Spleen (tissue), 11 donors: ENCODE results near the gene CEBPB. TPM values are rescaled to one million over a fixed set of nuclear protein-coding genes. Genes with fewer than 3 reads are reported as not detected.

ENCODE experiments used
- DNase-seq: peaks from one replicate; pipeline ENCODE4 v3.0.0-alpha.2; 2020
- H3K27ac ChIP-seq, 8 donors: fragments of 200-600 bp; sonication (generic) in 7 of 8; 1 replicate in 4 of 8; 2 replicates in 4 of 8; pipeline versions ENCODE4 v1.5.0 to v1.8.0; 2016 to 2021; ENCODE audit warnings: inconsistent platforms in 4 of 8, mild to moderate bottlenecking in 4 of 8, moderate library complexity in 1 of 8
- H3K27me3 ChIP-seq, 7 donors: fragments of 200-600 bp; sonication (generic) in 6 of 7; replicated peaks in 1 of 7; 1 replicate in 4 of 7; 2 replicates in 3 of 7; pipeline versions ENCODE4 v1.5.0 to v1.8.0; 2016 to 2021; ENCODE audit warnings: inconsistent platforms in 3 of 7, mild to moderate bottlenecking in 1 of 7
- H3K36me3 ChIP-seq, 6 donors: fragments of 200-600 bp; sonication (generic) in 5 of 6; 1 replicate in 4 of 6; 2 replicates in 2 of 6; pipeline versions ENCODE4 v1.5.0 to v1.8.0; 2016 to 2021; ENCODE audit warnings: inconsistent platforms in 2 of 6
- H3K4me1 ChIP-seq, 6 donors: fragments of 200-600 bp; sonication (generic) in 5 of 6; 1 replicate in 3 of 6; 2 replicates in 3 of 6; pipeline versions ENCODE4 v1.5.0 to v1.8.0; 2016 to 2021; ENCODE audit warnings: inconsistent platforms in 3 of 6
- H3K4me3 ChIP-seq, 8 donors: fragments of 200-600 bp; sonication (generic) in 7 of 8; 1 replicate in 4 of 8; 2 replicates in 4 of 8; pipeline versions ENCODE4 v1.5.0 to v1.8.0; 2016 to 2021; ENCODE audit warnings: inconsistent platforms in 4 of 8, mild to moderate bottlenecking in 4 of 8, moderate library complexity in 2 of 8
- H3K9me3 ChIP-seq, 8 donors: fragments of 200-600 bp; sonication (generic) in 7 of 8; 1 replicate in 4 of 8; 2 replicates in 4 of 8; pipeline versions ENCODE4 v1.5.0 to v1.8.0; 2016 to 2021; ENCODE audit warnings: inconsistent platforms in 4 of 8
- POLR2A ChIP-seq, 3 donors: fragments of 450-650 bp; IDR thresholded peaks; one replicate each; pipeline ENCODE4 v1.5.1; 2017; ENCODE audit warnings: antibody characterized with exemption in 3 of 3, mild to moderate bottlenecking in 1 of 3
- POLR2AphosphoS5 ChIP-seq, 3 donors: sonication (generic); formaldehyde crosslinking; IDR thresholded peaks; one replicate each; pipeline ENCODE4 v1.5.1; 2017; ENCODE audit warnings: antibody characterized with exemption in 3 of 3
- WGBS, 5 donors: extraction: QIAGEN DNeasy Blood & Tissue Kit in 3 of 5; methylation state at CpG; one replicate each; pipeline versions ENCODE4 v1.1.5 to v1.1.7; 2013 to 2018; 5-methylcytosine and 5-hydroxymethylcytosine counted together
- intact Hi-C: fragments of 100-400 bp; cut with DNase I; formaldehyde crosslinking; loops from one replicate; pipeline ENCODE4 v1.15.0; 2023; ENCODE audit warnings: low total_unique reads
- polyA plus RNA-seq, 3 donors: library from polyadenylated mRNA; stranded (reverse); fragments of 200-250 nt; gene quantifications; one replicate each; pipeline ENCODE4 v1.2.1, GENCODE V29; 2013
- total RNA-seq, 7 donors: library from RNA; depleted of rRNA in 3 of 7; stranded (reverse); fragments of >200 nt in 3 of 7; fragmentation: NEBNext Ultra II Directional in 4 of 7; extraction: Animal tissue kit (Norgen Biotek cat#: 25700) in 4 of 7; gene quantifications; one replicate each; pipeline versions ENCODE4 v1.1.0 to v1.2.1, GENCODE V29; 2016 to 2021
- TF ChIP-seq, protein P1 (sequence below), 11 experiments: fragments of 200-600 bp in 7 of 11; fragments of 450-650 bp in 4 of 11; sonication (generic) in 4 of 11; IDR thresholded peaks in 8 of 11; conservative IDR thresholded peaks in 3 of 11; 1 replicate in 7 of 11; 2 replicates in 4 of 11; pipeline versions ENCODE4 v1.4.0 to v1.8.0; 2016 to 2021; ENCODE audit warnings: antibody characterized with exemption in 11 of 11, inconsistent platforms in 4 of 11, mild to moderate bottlenecking in 1 of 11
- donor health status: healthy with polysubstance abuse.
- donor health status: DM: no; HTN: no; CAD: no; lungs with moderate emphysema.
- donor health status: DM: no; HTN: no; CAD: no.
- donor health status: Bipolar disorder and iron deficiency.
- donor health status: healthy.
- donor health status: DM: no; HTN: no; CAD: no.
- donor health status: DM: yes; HTN: yes; CAD: no.

Gene CEBPB
- total and polyA plus RNA-seq, 10 donors, result 24.2 to 273 (median 105) TPM

DNA sequence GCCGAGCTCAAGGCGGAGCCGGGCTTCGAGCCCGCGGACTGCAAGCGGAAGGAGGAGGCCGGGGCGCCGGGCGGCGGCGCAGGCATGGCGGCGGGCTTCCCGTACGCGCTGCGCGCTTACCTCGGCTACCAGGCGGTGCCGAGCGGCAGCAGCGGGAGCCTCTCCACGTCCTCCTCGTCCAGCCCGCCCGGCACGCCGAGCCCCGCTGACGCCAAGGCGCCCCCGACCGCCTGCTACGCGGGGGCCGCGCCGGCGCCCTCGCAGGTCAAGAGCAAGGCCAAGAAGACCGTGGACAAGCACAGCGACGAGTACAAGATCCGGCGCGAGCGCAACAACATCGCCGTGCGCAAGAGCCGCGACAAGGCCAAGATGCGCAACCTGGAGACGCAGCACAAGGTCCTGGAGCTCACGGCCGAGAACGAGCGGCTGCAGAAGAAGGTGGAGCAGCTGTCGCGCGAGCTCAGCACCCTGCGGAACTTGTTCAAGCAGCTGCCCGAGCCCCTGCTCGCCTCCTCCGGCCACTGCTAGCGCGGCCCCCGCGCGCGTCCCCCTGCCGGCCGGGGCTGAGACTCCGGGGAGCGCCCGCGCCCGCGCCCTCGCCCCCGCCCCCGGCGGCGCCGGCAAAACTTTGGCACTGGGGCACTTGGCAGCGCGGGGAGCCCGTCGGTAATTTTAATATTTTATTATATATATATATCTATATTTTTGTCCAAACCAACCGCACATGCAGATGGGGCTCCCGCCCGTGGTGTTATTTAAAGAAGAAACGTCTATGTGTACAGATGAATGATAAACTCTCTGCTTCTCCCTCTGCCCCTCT is 1.1 kb downstream of the CEBPB start:
- intact Hi-C loops, result loop anchor here (2.0 to 10.0 kb wide), 3 partner anchors 83 to 386 kb away; no protein-coding TSS in a partner anchor
- TF ChIP-seq, protein P1, sequence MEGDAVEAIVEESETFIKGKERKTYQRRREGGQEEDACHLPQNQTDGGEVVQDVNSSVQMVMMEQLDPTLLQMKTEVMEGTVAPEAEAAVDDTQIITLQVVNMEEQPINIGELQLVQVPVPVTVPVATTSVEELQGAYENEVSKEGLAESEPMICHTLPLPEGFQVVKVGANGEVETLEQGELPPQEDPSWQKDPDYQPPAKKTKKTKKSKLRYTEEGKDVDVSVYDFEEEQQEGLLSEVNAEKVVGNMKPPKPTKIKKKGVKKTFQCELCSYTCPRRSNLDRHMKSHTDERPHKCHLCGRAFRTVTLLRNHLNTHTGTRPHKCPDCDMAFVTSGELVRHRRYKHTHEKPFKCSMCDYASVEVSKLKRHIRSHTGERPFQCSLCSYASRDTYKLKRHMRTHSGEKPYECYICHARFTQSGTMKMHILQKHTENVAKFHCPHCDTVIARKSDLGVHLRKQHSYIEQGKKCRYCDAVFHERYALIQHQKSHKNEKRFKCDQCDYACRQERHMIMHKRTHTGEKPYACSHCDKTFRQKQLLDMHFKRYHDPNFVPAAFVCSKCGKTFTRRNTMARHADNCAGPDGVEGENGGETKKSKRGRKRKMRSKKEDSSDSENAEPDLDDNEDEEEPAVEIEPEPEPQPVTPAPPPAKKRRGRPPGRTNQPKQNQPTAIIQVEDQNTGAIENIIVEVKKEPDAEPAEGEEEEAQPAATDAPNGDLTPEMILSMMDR (IDR thresholded peaks at IDR 0.05 in 8 of 11, conservative IDR thresholded peaks at IDR 0.05 in 3 of 11), result peak in 10 of 11 experiments; percentile 17 to 61 (median 48)
- TF ChIP-seq POLR2A (IDR thresholded peaks at IDR 0.05) (no peak), POLR2AphosphoS5 (IDR thresholded peaks at IDR 0.05) (peak; percentile 80 to 88 (median 83))
- peak overlapping the region; percentile 68 to 90 (median 84) for H3K4me3 ChIP-seq
- no peaks in the 10 kb centered on the region for H3K27me3 ChIP-seq
- WGBS, 5 donors, result 0% methylated on average over 5 to 96 of the region's 96 CpGs
- H3K4me1 ChIP-seq, result peaks cover 17 to 84% (median 44%) of the 10 kb centered on the region in 6 donors
- DNase-seq, result peak; percentile 93
- no peaks in the 10 kb centered on the region for H3K9me3 ChIP-seq
- peaks cover 0 to 36% (median 6%) of the 10 kb centered on the region in 6 donors for H3K36me3 ChIP-seq
- peak overlapping the region; percentile 95 to 100 (median 98) for H3K27ac ChIP-seq

DNA sequence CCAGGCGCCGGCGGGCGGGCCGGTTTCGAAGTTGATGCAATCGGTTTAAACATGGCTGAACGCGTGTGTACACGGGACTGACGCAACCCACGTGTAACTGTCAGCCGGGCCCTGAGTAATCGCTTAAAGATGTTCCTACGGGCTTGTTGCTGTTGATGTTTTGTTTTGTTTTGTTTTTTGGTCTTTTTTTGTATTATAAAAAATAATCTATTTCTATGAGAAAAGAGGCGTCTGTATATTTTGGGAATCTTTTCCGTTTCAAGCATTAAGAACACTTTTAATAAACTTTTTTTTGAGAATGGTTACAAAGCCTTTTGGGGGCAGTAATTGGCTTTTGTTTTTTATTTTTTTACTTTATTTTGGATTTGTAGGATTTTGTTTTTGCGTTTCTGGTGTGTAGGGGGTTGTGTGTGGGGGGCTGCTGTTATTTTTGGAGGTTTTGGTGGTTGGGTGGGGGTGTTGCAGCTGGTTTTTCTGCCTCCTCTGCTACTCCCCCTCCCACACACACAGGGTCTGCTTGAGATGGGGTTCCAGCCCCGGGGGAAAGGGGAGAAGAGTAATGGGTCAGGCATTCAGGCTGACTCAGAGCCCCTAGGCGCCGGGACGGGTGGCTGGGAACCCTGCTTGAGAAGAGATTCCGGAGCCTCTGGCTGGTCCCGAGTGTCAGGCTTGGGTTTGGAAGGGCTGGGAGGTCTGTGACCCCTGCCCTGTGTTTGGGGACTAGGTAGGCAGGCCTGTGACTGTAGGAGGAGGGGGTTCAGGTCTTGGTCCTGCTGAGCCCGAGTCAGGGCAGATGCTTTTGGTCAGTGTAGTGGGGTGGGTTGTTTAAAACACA is 2.0 kb downstream of the CEBPB start:
- H3K9me3 ChIP-seq, result no peaks in the 10 kb centered on the region
- peak overlapping the region; percentile 68 to 90 (median 84) for H3K4me3 ChIP-seq
- DNase-seq, result peak; percentile 93
- peaks cover 17 to 84% (median 44%) of the 10 kb centered on the region in 6 donors for H3K4me1 ChIP-seq
- intact Hi-C loops, result loop anchor here (5.0 to 10.0 kb wide), 2 partner anchors 82 to 385 kb away; no protein-coding TSS in a partner anchor
- no peaks in the 10 kb centered on the region for H3K27me3 ChIP-seq
- no peak for TF ChIP-seq POLR2A (IDR thresholded peaks at IDR 0.05)
- TF ChIP-seq, protein P1 (IDR thresholded peaks at IDR 0.05 in 8 of 11, conservative IDR thresholded peaks at IDR 0.05 in 3 of 11), result peak in 1 of 11 experiments; percentile 5
- peak in 2 of 3 donors; percentile 53 to 70 for TF ChIP-seq POLR2AphosphoS5 (IDR thresholded peaks at IDR 0.05)
- 7 to 13% (median 11%) methylated on average over 25 of the region's 25 CpGs for WGBS, 5 donors
- peaks cover 0 to 38% (median 6%) of the 10 kb centered on the region in 6 donors for H3K36me3 ChIP-seq
- H3K27ac ChIP-seq, result peak overlapping the region; percentile 95 to 100 (median 98)

DNA sequence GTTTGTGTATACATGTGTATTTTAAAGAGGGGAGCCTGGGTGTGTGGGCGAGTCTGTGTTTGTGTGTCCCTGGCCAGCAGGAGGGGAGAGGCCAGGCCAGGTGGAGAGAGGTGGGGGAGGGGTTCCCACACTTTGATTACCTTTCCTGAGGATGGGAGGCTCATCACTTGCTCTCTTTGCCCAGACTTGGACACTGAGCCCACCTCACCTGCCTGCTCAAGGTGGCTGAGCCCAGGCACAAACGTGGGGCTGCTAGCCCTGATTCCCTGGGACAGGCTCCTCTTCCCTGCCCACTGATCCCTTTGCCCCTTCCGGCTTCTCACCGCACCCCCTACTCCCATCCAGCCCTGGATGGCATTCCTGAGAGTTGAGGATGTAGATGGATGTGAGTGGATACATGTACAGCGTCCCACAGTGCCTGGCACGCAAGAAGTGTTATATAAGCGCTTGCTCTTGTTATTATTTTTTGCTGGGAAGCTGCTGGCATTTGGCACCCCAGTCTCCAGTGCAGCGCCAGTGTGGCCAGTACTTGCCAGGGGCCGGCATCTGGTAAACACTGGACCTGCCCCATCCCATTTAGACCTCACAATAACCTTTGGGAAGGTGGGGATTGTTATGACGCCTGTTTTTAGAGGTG is 2.7 kb downstream of the CEBPB start:
- no peaks in the 10 kb centered on the region for H3K27me3 ChIP-seq
- H3K9me3 ChIP-seq, result no peaks in the 10 kb centered on the region
- no peak for DNase-seq
- TF ChIP-seq, protein P1 (IDR thresholded peaks at IDR 0.05 in 8 of 11, conservative IDR thresholded peaks at IDR 0.05 in 3 of 11), result no peak
- peak in 1 of 3 donors; percentile 7 for TF ChIP-seq POLR2A (IDR thresholded peaks at IDR 0.05)
- peak in 2 of 3 donors; percentile 45 to 64 for TF ChIP-seq POLR2AphosphoS5 (IDR thresholded peaks at IDR 0.05)
- peak overlapping the region; percentile 95 to 100 (median 98) for H3K27ac ChIP-seq
- peak overlapping the region; percentile 68 to 90 (median 84) for H3K4me3 ChIP-seq
- intact Hi-C loops, result loop anchor here (5.0 to 10.0 kb wide), 2 partner anchors 81 to 384 kb away; no protein-coding TSS in a partner anchor
- WGBS, 5 donors, result 63 to 81% (median 79%) methylated on average over 9 to 10 of the region's 10 CpGs
- peaks cover 0 to 38% (median 6%) of the 10 kb centered on the region in 6 donors for H3K36me3 ChIP-seq
- peaks cover 17 to 81% (median 43%) of the 10 kb centered on the region in 6 donors for H3K4me1 ChIP-seq
